HG03064 (cell line): ENCODE results near the gene CRTAC1.

Experiments used
- ATAC-seq: cut with Tn5 transposase; IDR thresholded peaks from one replicate; pipeline ENCODE4 v1.9.1; 2021; ENCODE audit warnings: low read depth; ENCODE audit not compliant: unreplicated experiment

CRTAC1 gene

DNA sequence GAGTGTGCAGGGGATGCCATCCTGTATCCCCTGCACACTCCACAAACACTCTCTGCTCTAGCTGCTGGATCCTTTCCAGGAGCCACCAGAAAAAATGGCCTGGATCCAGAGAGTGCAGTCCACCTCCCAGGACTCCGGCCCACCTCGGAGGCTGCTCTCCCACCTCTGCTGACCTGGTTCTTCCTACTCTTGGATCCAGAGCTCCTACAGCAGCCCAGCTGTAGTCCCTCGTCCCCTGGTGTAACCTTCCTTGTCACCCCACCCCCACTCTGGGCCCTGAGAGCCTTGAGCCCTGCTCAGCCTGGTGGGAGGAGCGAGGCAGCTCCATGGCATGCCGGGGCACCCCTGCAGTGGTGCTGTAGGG, 126.4 kb downstream of the CRTAC1 start:
- no peak for ATAC-seq

DNA sequence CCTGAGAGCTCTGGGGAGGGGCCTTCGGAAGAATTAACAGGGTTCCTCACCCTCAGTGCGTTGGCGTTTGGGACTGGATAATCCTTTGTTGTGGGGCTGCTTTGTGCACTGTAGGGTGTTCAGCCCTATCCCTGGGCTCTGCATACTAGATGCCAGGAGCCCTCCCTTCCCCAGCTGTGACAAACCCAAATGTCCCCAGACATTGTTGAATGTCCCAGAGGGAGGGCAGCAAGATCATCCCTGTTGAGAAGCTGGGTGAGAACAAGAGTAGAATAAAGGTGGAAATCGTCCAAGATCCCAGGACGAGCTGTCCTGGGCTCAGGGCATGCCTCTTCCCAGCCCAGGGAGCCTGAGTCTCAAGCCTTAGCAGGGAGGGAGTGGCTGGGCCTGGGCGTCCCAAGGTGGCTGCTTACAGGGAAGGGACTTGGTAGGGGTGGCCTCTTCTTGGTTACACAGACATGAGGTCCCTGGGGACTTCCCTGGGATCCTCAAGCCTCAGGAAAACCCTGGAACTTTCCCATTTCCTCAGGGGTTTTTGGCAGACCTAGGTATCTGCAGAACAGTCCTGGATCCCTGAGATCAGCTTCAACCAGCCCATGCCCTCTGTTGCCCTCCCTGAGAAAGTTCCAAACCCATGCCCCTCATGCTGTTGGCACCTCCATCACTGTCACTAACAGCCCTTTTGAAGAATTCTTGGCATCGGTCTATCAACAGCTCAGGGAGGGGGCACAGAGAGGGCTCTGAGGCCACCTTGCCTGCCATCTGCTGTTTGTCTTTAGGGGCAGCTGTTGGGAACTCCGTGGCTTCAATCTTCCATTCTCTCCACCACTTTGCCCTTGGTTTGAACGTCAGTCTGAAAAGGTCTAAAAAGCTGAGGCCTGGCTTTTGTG, 127.0 kb downstream of the CRTAC1 start:
- ATAC-seq: no peak

DNA sequence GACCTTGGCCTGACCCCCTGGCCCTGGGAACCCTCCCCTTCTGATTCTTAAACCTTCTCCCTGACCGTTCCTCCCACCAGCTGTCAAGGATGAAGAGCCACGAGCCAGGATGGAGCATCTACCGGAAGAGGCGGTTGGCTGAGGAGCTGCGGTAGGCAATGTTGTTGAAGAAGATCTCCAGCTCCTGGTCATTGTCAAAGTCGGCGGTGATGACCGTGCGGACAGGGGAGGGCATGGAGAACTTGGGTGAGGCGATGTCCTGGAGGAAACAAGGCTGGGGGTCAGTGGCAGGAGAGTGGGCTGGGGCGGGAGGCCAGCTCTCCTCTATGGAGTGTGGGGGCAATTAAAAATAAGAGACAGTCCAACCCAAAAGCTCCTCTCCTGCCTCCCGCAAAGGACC, 129.0 kb downstream of the CRTAC1 start:
- no peak for ATAC-seq

DNA sequence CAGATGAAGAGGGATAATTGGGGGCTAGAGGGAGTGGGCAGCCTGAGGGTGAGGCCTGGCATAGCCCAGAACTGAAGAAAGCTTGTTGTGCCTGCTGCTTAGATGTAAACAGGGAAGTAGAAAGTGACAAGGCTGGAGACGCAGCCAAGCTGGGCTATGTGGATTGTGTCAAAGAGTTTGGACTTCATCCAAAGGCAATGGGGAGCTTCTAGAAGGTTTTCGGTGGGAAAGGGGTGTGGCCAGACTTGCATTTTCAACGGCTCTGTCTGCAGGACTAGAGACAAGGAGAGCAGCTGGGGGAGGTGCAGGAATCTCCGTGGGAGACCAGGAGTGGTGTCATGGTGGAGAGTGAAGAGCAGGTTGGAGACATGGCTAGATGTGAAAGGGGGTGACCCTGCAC, 132.0 kb downstream of the CRTAC1 start:
- no peak for ATAC-seq

DNA sequence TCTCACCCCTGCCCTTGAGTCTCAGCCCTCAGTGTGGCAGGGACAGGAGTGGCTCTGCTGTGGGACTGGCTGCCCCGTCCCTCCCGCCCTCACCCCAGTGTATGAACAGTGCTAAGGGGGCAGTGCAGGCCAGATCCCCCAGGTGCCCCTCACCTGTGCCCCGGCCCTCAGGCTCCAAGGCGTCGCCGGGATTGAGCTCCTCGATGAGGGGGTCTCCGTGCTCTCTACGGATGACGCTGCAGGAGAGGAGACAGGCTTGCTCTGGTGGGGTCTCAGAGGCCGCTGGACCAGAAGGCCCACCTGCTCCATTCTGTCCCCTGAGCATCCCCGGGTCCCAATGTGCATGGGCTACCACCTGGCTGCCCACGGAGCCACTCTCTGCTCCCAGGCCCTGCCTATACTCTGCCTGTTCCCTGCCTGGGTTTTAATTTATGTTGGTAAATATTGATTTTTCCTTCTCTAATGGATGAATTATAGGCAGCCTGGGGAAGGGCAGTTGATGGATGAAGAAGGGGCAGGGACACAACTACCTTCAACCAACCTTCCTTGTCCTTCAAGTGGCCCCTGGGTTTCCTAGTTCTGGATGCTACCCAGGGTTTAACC, 133.6 kb downstream of the CRTAC1 start:
- ATAC-seq: no peak

DNA sequence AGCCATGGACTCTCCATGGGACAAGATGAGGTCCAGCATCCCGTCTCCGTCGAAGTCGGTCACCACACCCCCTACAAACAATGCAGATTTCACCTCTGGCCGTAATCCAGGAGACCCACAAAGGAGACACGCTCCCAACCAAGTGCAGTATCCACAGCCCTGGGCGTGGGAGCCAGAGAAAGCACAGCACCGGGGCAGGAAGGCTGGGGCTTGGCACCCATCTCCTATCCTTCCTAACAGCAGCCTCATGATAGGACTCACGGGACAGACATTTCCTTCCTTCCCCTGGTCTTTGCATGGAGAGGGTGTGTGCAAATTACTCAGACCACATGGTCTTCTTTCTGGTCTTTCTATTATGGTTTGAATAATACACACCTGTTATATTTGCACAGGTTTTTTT, 134.5 kb downstream of the CRTAC1 start:
- ATAC-seq: no peak

DNA sequence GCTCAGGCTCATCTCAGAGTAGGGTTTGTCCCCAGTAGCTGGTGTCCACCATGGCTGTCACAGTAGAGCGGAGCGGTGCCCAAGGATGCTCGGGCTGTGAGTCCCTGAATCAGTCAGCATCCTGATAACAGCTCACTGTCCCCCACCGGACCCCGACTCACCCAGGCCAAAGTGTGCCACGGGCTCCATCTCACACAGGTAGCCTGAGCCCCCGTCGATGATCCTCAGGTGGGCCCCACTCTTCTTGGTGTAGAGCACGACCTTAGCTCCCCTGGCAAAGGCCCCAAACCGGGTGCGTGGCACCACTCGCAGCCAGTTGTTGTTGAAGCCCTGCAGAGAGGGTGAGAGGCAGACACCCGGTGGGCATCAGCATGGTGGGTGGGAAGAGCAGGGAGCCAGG, 135.3 kb downstream of the CRTAC1 start:
- ATAC-seq: no peak

DNA sequence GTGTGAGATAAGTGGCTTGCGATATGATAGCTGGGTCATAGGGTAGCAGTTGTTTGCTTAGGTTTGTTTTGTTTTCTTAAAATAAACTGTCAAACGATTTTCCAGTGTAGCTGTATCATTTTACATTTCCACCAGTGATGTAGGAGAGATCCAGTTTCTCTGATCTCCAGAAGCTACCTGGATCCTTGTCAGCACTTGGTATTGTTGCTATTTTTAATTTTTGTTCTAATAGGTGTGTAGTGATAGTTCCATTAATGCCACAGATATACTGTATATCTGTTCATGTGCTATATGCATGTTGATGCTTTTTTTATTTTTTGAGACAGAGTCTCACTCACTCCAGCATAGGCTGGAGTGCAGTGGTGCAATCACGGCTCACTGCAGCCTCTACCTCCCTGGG, 136.3 kb downstream of the CRTAC1 start:
- ATAC-seq: no peak

DNA sequence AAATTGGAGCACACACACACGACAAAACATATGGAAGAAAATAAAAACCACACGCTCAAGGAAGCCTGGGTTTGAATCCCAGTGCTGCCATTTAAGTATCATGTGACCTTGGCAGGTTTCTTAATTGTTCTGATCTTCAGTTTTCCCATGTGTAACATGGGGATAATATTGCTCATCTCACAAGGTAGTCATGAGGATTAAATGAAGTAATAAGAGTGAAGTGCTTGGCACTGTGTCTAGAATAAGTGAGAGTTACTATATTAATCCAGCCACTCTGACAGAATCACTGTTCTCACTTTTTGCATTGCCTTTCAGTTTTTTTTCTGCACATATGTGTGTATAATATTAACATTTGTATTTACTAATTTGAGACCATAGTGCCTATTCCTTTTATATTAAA, 137.5 kb downstream of the CRTAC1 start:
- ATAC-seq: no peak

DNA sequence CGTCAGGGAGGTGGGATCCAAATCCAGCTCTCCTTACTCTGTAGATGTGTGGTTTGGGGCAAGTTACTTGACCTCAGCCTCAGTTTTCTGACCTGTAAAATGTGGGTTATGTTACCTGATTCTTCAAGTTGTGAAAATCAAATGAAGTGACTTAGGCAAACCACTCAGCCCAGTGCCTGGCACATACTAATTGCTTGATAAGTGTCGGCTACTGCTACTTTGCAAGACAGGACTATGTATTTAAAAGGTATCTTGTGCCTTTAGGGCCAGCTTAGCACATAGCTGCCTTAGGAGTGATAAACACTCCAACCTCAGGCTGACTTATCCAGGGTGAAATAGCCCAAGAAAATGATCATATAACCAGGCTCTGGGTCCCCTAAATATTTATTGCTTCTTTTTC, 137.9 kb downstream of the CRTAC1 start:
- ATAC-seq: no peak

DNA sequence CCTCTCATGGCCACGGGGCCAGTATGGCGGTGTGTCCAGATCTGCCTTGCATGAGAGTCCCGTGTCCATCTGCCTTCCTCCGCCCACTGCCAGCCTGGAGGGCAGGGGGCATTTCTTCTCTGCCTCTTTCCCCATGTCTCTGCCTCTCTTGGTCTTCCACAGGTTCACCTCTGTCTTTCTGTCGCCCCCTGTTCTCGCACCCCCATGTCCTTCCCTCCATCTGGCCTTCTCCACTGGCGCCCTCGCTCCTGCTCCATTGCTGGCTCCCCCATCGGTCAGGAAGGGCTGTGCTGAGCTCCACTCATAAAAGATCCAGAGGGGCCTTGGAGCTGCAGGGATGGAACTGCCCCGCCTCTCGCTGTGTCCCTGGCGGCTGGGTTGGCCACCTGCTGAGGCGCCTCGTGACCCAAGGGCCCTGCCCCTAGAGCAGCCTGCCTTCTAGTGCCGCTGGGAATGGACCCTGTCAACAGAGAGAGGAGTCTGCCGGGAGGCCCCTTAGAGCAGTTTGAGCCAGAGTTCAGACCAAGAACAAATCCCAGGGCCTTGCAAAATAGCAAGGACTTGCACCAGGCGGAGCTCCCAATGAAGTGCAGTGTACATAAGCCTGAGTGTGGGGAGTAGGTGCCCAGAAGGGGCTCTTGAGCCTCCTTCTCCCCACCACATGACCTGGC, 138.8 kb downstream of the CRTAC1 start:
- no peak for ATAC-seq

DNA sequence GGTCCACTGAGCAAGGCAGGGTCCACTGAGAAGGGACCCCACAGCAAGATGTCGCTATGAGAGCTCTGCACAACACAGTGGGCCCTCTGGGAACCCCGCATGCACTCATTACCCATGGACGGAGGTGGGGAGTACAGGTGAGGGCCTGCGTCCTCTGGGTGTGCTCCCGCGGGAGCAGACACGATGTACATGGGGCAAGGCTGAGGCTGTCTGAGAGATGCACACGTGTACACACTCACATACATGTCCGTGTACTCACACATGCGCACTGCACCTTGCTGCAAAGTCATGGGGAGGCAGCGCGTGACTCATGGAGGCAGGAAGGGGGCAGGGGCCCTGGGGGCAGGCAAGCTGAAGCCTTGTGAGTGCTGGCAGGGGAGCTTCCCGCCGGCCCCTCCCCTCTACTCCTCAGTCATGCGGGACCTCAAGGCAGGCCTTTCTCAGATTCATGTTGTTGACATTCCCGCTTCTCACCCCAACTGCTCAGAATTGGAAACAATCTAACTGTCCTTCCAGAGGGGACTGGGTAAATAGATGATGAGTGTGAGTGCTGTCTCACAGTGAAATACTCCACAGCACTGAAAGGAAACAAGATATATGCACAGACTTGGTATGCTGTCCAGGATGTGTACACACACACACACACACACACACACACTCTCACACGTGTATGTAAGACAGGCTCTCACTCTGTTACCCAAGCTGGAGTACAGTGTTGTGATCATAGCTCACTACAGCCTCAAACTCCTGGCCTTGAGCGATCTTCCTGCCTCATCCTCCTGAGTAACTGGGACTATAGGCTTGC, 140.8 kb downstream of the CRTAC1 start:
- ATAC-seq: no peak

DNA sequence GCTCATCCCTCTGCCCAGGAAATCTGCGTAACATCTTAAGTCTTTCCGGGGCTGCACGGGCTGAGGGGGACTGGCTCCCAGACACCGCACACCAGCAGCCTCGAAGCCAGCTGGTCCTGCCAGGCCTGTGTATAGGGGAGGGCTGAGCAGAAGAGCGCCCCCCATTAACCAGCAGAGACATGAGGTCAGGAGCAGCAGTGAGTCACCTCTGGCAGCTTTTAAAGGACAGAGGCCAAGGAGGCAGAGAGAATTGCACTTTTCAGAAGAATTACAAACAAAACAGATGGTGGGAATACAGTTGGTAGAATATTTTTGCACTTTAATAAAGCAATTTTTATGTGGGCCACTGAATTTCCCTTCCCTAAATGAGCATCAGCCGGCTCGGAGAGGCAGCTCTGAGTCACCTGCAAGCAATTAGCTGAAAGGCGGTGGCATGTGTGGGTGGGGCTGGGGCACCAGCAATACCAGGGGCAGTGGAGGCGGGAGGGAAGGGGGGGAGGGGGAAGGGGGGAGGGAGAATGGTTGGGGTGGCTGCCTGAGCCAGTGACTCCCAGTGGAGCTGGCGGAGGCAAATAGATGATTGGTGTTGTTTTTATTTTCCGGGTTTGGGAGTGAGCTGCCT, 141.7 kb downstream of the CRTAC1 start:
- no peak for ATAC-seq

DNA sequence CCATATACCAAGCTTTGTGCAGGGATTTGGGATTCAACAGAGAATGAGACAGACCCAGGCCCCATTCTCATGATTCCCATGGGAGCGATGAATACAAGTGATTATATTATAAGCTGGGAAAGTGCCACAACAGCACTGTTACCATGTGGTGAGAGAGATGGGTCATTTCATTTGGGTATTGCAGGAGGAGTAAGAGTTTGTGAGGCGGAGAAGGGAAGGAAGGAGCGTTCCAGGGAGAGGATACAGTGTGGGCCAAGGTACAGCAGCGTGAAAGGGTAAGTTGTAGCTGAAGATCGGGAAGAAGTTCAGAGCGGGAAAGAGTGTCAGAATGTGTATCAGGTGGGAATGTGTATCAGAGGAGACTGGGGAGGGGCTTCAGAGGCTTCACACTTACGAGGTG, 142.3 kb downstream of the CRTAC1 start:
- no peak for ATAC-seq

DNA sequence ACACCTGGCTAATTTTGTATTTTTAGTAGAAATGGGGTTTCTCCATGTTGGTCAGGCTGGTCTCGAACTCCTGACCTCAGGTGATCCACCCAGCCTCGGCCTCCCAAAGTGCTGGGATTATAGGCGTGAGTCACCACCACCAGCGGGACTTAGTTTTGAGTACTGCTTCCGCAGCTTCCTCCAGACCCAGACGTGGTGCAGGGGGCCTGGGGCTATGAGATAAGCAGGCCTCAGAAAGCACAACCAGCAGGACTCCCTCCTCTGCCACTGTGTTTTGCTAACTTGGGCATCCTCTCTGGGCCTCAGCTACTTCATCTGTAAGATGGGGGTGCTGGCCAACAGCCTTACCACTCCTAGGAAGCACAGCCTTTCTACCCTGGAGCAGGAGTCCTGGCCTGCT, 143.0 kb downstream of the CRTAC1 start:
- ATAC-seq: no peak

DNA sequence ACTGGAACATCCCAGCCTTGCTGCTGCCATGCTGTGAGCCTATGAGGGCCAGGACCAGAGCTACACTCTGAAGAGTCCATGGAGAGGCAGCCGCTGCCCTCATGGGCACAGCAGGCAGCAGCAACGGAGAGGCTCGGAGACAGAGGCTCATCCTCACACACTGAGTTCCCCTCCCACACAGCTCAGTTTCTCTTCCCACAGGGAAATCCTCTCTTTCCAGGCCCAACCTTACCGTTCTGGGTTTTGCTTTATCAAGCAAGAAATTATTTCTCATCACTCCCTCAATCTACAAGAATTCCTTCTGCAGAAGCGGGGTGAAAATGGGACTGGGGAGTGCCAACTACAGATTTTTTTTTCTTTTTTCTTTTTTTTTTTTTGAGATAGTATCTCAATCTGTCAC, 144.1 kb downstream of the CRTAC1 start:
- ATAC-seq: no peak

DNA sequence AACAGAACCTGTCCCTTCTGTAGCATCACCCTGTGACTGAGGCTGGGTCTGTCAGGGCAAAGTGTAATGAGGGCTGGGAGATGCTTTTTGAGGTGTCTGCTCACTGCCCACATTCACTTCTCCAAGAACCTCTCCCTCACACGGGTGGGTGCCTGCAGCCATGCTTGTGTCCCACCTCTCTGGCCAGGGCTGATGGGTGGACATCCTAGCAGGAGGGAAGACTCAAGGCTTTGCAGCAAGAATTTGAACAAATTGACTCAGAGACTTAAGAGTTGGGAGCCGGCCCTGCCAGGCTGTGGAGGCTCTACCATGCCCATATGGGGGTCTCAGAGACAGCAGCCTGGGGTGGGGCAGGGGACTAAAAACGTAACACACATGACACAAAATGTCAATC, 147.3 kb downstream of the CRTAC1 start:
- ATAC-seq: no peak

DNA sequence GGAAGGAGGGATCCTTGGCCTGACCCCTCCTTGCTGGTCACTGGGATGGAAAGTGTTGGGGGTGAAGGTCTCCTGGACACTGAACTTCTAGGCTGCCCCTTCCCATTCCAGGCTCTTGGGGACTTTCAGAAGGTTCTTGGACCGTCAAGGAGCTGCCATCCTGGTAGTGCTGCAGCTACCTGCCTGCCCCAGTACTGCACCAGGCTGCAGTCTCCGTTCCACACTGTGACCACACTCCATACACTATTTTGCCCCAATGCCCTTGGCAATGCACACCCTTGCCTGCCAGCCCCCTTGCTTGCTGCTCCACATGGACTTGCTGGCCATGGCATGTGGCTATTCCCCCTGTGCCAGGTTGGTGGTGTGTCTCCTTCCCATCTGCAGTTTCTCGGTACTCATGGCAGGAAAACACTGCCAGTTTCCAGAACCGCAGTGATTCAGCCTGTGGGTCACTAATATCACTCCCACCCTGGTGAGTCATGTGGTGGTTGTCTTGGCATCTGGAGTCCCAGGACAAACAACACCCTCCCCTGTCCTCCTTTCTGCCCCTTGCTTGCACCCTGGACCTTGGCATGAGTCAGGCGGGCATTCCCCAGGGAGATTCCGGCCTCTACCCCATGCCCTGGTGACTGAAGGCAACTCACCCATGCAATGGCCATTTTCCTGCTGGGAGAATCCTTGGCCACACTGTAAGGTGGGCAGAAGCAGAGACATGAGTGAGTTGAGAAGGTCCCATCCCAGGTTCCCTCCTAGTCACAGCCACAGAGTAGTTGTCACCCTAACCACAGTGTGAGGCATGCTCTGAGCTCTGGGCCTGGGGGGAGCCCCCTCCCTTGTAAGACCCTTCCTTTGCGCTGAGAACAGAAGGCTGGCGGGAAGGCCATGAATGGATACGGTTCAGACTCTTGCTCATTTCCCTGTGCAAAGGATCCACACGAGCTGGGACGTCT, 148.0 kb downstream of the CRTAC1 start:
- ATAC-seq: no peak

DNA sequence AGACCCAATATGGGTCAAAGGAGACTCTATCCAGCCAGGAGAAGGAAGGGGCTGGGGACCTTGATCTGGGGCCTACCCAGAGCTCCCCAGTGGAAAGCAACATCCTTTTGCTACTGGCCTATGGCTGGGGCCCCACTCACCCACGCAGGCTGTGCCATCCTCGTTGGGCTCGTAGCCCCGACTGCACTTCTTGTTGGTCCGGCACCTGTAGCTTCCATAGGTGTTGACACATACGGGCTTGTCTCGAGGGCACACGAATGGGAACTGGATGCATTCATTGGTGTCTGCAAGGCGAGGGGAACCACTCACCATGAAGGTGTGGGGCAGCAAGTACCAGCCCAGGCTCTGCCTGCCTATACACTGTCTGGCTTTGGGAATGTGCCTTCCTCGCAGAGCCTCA, 150.3 kb downstream of the CRTAC1 start:
- ATAC-seq: no peak

DNA sequence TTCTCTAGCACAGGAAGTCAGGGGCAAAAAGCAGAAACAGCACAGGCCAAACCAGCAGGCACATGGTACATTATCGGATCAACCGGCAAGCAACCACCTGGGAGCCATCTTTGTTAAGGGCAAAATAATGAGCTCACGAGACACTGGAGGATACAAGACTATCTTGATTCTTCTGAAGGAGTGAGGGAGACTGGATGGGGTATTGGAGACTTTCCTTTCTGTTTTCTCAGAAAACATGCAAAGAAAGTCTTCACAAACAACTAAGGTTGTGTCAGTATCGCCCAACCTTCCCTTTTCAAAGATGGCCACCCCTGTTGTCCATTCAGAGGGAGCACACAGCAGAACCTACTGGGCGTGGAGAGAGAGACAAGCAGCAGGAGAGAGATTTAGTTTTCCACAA, 151.2 kb downstream of the CRTAC1 start:
- ATAC-seq: no peak
